Thyroid gland (tissue), 4 donors: ENCODE measurements around the gene IQGAP3.

ENCODE experiments used
- CTCF ChIP-seq, 6 experiments: fragments of 200-600 bp in 3 of 6; fragments of 450-650 bp in 3 of 6; sonication (generic) in 3 of 6; IDR thresholded peaks; one replicate each; pipeline ENCODE4 v1.5.1; 2016 to 2019; ENCODE audit warnings: antibody characterized with exemption in 6 of 6, mild to moderate bottlenecking in 2 of 6, inconsistent platforms in 1 of 6, moderate library complexity in 1 of 6
- POLR2A ChIP-seq, 2 donors: fragments of 450-650 bp; IDR thresholded peaks; one replicate each; pipeline ENCODE4 v1.6.1; 2017; ENCODE audit warnings: antibody characterized with exemption in 2 of 2, mild to moderate bottlenecking in 2 of 2, moderate library complexity in 1 of 2

- TF ChIP-seq CTCF (IDR thresholded peaks at IDR 0.05) (no peak), POLR2A (IDR thresholded peaks at IDR 0.05) (no peak)
These were observed 78.0 kb downstream of the IQGAP3 start for GRCh38 chr1:156494309-156494895.
